Endothelial cell (in vitro differentiated cells): ENCODE data around the gene KLK15. TPM values are rescaled to one million over a fixed set of nuclear protein-coding genes. Genes with fewer than 3 reads are reported as not detected.

ENCODE experiments used
- DNase-seq: peaks from one replicate; pipeline ENCODE4 v3.0.0; 2021; ENCODE audit warnings: low spot score
- H3K27ac Mint-ChIP-seq: one replicate; pipeline ENCODE4 v1.8.0; 2021; ENCODE audit warnings: mixed read lengths, inconsistent platforms; ENCODE audit not compliant: unreplicated experiment
- H3K27me3 Mint-ChIP-seq: one replicate; pipeline ENCODE4 v1.8.0; 2021; ENCODE audit warnings: mild to moderate bottlenecking, moderate library complexity, mixed read lengths, inconsistent platforms; ENCODE audit not compliant: unreplicated experiment
- H3K36me3 Mint-ChIP-seq: one replicate; pipeline ENCODE4 v1.8.0; 2021; ENCODE audit warnings: mild to moderate bottlenecking, low read depth, mixed read lengths, inconsistent platforms; ENCODE audit not compliant: unreplicated experiment
- H3K4me1 Mint-ChIP-seq: one replicate; pipeline ENCODE4 v1.8.0; 2021; ENCODE audit warnings: mild to moderate bottlenecking, mixed read lengths, inconsistent platforms; ENCODE audit not compliant: unreplicated experiment
- H3K4me3 Mint-ChIP-seq: one replicate; pipeline ENCODE4 v1.8.0; 2021; ENCODE audit warnings: mild to moderate bottlenecking, mixed read lengths, inconsistent platforms; ENCODE audit not compliant: unreplicated experiment
- H3K9me3 Mint-ChIP-seq: one replicate; pipeline ENCODE4 v1.8.0; 2021; ENCODE audit warnings: mixed read lengths, inconsistent platforms; ENCODE audit not compliant: unreplicated experiment
- long read RNA-seq: library from polyadenylated mRNA; unstranded; transcript quantifications from one replicate; pipeline ENCODE4 v2.0.0, GENCODE V29; 2020; ENCODE audit not compliant: unreplicated experiment
- total RNA-seq: library from RNA; stranded (reverse); fragmentation: NEBNext Ultra II Directional; extraction: Animal tissue kit (Norgen Biotek cat#: 25700); gene quantifications from one replicate; pipeline ENCODE4 v1.2.1, GENCODE V29; 2021; ENCODE audit not compliant: unreplicated experiment
- TF ChIP-seq, protein P1 (sequence below): fragments of 200-600 bp; sonication (generic); IDR thresholded peaks from one replicate; pipeline ENCODE4 v1.5.0; 2021; ENCODE audit warnings: antibody characterized with exemption; ENCODE audit not compliant: unreplicated experiment

KLK15 gene, protein sequence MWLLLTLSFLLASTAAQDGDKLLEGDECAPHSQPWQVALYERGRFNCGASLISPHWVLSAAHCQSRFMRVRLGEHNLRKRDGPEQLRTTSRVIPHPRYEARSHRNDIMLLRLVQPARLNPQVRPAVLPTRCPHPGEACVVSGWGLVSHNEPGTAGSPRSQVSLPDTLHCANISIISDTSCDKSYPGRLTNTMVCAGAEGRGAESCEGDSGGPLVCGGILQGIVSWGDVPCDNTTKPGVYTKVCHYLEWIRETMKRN
- total RNA-seq, result not detected
- long read RNA-seq, result 0 reads

DNA sequence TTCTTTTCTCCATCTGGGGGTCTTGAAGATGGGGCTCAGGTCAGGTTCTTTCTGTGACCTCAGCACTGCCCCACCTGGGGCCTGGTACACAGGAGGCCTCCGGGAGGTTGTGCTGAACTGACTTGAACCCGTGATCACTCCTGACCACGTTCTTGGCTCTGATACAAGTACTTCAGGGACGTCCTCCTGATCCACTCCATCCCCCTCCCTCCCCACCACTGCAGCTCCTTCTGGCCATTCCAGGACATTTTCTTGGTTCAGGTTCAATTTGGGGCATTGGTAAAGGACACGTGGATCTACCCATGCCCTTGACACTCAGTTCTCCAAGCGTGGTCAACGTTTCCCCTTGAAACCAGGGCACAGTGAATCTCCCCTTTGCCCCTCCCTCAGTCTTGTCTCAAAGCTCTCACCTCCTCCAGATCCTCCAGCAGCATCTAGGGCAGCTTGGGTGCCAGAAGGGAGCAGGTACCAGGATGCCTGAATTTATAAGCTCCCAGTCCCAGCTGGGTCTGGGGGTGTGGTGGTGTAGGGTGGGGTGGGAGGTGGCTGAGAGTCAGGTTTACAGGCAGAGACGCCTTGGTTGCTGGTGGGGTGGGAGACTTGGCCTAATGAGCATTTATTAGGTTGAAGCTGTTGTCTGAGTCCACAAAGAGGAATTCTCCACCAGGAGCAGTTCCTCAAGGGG, at the start of gene KLK15:
Gene KLK15 (minus strand): TSS at position 458 of the 685 bp plus-strand sequence. CDS start 2,082 bp downstream, outside the sequence.
- Mint-ChIP-seq H3K4me3 (no peak within 1 kb of the TSS), H3K27ac (no peak within 1 kb of the TSS), H3K27me3 (peaks cover 10% of the 10 kb centered on the region), H3K4me1 (no peaks in the 10 kb centered on the region), H3K9me3 (no peaks in the 10 kb centered on the region), H3K36me3 (no peaks in the 10 kb centered on the region)
- TF ChIP-seq, protein P1, sequence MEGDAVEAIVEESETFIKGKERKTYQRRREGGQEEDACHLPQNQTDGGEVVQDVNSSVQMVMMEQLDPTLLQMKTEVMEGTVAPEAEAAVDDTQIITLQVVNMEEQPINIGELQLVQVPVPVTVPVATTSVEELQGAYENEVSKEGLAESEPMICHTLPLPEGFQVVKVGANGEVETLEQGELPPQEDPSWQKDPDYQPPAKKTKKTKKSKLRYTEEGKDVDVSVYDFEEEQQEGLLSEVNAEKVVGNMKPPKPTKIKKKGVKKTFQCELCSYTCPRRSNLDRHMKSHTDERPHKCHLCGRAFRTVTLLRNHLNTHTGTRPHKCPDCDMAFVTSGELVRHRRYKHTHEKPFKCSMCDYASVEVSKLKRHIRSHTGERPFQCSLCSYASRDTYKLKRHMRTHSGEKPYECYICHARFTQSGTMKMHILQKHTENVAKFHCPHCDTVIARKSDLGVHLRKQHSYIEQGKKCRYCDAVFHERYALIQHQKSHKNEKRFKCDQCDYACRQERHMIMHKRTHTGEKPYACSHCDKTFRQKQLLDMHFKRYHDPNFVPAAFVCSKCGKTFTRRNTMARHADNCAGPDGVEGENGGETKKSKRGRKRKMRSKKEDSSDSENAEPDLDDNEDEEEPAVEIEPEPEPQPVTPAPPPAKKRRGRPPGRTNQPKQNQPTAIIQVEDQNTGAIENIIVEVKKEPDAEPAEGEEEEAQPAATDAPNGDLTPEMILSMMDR, result no peak
- DNase-seq, result no peak

DNA sequence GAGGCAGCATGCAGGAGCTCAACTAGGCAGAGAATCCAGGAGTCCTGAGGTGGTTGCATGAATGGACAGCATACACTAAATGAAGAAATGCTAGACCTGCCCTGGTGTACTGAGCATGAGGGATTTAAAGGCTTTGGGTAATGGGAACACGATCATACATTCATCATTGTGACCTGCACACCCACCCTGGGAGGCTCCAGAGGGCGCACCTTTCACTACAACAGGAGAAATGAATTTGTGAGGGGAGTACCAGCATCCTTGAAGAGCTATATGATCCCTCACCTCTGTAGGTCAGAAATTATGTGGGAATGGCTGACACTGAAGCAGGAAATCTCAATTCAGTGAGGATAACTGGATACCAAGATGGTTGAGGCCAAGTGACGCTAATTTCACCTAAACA, 48.8 kb upstream of the KLK15 start:
- TF ChIP-seq, protein P1, result no peak
- H3K4me1 Mint-ChIP-seq, result no peaks in the 10 kb centered on the region
- H3K9me3 Mint-ChIP-seq, result peaks cover 17% of the 10 kb centered on the region
- no peaks in the 10 kb centered on the region for H3K36me3 Mint-ChIP-seq
- H3K27ac Mint-ChIP-seq, result no peak overlapping the region
- no peak for DNase-seq
- H3K4me3 Mint-ChIP-seq, result no peak overlapping the region
- H3K27me3 Mint-ChIP-seq, result peaks cover 7% of the 10 kb centered on the region

DNA sequence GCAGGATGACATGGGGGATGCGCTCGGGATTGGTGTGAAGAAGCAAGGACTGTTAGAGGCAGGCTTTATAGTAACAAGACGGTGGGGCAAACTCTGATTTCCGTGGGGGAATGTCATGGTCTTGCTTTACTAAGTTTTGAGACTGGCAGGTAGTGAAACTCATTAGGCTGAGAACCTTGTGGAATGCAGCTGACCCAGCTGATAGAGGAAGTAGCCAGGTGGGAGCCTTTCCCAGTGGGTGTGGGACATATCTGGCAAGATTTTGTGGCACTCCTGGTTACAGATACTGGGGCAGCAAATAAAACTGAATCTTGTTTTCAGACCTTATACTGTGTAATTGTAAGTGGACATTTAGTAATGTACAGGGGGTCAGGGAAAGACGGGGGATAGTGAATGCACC, 46.9 kb upstream of the KLK15 start:
- peaks cover 6% of the 10 kb centered on the region for H3K27me3 Mint-ChIP-seq

DNA sequence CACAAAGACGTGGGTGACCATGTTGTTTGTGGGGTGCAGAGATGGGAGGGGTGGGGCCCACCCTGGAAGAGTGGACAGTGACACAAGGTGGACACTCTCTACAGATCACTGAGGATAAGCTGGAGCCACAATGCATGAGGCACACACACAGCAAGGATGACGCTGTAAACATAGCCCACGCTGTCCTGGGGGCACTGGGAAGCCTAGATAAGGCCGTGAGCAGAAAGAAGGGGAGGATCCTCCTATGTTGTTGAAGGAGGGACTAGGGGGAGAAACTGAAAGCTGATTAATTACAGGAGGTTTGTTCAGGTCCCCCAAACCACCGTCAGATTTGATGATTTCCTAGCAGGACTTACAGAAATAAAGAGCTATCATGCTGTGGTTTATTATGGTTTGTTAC, 45.5 kb upstream of the KLK15 start:
- TF ChIP-seq, protein P1, result no peak
- H3K36me3 Mint-ChIP-seq, result no peaks in the 10 kb centered on the region
- no peak overlapping the region for H3K27ac Mint-ChIP-seq
- no peak for DNase-seq
- no peak overlapping the region for H3K4me3 Mint-ChIP-seq
- H3K27me3 Mint-ChIP-seq, result peaks cover 4% of the 10 kb centered on the region
- peaks cover 7% of the 10 kb centered on the region for H3K9me3 Mint-ChIP-seq
- H3K4me1 Mint-ChIP-seq, result no peaks in the 10 kb centered on the region

More for the DNA sequence above, 46.9 kb upstream of the KLK15 start:
- no peak overlapping the region for H3K27ac Mint-ChIP-seq
- TF ChIP-seq, protein P1, result no peak
- H3K36me3 Mint-ChIP-seq, result no peaks in the 10 kb centered on the region
- H3K9me3 Mint-ChIP-seq, result peaks cover 7% of the 10 kb centered on the region
- H3K4me1 Mint-ChIP-seq, result no peaks in the 10 kb centered on the region
- no peak overlapping the region for H3K4me3 Mint-ChIP-seq
- DNase-seq, result no peak

DNA sequence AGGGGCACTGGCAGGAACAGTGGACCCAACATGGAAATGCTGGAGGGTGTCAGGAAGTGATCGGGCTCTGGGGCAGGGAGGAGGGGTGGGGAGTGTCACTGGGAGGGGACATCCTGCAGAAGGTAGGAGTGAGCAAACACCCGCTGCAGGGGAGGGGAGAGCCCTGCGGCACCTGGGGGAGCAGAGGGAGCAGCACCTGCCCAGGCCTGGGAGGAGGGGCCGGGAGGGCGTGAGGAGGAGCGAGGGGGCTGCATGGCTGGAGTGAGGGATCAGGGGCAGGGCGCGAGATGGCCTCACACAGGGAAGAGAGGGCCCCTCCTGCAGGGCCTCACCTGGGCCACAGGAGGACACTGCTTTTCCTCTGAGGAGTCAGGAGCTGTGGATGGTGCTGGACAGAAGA, 44.0 kb upstream of the KLK15 start:
- DNase-seq, result no peak
- Mint-ChIP-seq H3K36me3 (peaks cover 2% of the 10 kb centered on the region), H3K27me3 (peaks cover 5% of the 10 kb centered on the region), H3K9me3 (peaks cover 7% of the 10 kb centered on the region), H3K4me3 (no peak overlapping the region), H3K4me1 (no peaks in the 10 kb centered on the region), H3K27ac (no peak overlapping the region)
- TF ChIP-seq, protein P1, result no peak
